CD4-positive, alpha-beta T cell treated with Interleukin-17A for 1 hour (primary cell): ENCODE measurements around the gene OR52K1.
"Not testable (repeated sequence)": the region's sequence is repeated elsewhere in the genome, so short reads cannot be mapped to it uniquely, and the experiment has no call there.

Source experiments
- DNase-seq: peaks from one replicate; pipeline ENCODE4 v3.0.0-alpha.2; 2020

The OR52K1 gene

DNA sequence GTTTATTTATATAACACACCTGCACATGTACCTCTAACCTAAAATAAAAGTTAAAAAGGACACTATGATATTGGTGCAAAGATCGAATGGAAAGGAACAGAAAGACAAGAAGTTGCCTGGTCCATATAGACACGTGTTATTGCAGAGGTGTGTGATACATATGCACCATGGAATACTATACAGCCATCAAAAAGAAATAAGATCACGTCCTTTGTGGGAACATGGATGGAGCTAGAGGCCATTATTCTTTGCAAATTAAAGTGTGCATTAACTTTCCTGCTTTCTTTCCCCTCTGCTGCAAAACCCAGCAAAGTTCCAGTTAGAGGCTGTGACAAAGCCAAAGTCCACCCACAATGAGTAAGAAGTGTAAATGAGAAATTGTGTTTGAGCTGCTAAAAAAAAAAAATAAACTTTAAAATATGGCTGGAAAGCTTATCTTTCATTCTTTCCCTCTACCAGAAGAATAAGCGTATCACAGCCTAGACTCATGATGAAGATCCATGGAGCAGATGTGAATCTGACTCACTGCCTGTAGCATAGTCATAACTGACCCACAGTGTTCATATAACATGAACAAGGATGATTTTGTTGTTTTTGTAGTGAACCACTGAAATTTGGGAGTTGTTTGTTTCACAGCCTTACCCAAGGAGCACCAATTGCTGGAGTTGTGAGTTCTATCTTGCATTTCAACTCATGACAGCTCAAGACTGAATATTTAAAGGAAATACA is 9.6 kb downstream of the OR52K1 start:
- DNase-seq: no peak

DNA sequence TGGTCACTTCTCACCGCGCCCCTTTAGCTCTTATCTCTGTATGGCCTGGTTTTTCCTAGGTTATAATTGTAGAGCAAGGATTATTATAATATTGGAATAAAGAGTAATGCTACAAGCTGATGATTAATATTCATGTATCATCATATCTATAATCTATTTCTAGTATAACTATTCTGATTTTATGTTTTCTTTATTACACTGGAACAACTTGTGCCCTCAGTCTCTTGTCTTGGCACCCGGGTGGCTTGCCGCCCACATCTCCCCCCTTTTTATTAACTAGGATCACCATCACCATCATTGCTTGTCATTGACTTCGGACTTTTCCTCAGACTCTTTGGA is 11.0 kb downstream of the OR52K1 start:
- no peak for DNase-seq

DNA sequence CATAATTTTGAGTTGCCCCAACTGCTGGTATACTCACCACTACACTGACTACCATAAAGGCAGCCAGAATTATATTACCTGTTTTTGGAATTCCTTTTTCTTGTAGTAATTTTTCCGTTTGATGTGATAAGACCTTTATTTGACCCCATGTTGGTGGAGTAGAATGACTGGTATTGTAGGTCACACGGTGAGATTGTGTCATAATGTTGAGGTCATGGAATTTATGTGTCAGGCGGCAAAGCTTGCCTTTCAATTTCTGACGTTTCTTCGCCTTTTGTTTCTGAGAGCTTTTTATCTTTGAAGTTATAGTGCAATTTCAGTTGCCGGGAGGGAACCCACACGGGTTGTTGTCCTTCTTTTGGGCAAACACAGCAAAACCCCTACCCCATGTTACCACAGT is 13.0 kb downstream of the OR52K1 start:
- DNase-seq: no peak

DNA sequence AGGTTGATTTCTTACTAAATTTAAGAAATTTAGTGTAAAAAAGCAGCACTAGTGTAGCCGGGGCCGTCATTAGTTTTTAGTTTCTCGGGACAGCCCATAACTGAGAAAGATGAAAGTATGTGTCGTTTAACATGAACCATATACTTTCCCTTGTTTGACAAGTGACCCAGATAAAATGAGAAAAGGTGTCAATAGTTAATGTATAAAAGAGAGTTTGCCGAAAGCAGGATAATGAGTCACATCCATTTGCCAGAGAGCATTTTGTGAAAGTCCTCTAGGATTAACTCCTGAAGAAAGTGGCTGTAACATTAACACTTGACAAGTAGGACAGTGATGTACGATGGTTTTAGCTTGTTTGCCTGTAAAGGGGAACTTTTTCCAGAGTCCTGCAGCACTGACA is 13.5 kb downstream of the OR52K1 start:
- no peak for DNase-seq

DNA sequence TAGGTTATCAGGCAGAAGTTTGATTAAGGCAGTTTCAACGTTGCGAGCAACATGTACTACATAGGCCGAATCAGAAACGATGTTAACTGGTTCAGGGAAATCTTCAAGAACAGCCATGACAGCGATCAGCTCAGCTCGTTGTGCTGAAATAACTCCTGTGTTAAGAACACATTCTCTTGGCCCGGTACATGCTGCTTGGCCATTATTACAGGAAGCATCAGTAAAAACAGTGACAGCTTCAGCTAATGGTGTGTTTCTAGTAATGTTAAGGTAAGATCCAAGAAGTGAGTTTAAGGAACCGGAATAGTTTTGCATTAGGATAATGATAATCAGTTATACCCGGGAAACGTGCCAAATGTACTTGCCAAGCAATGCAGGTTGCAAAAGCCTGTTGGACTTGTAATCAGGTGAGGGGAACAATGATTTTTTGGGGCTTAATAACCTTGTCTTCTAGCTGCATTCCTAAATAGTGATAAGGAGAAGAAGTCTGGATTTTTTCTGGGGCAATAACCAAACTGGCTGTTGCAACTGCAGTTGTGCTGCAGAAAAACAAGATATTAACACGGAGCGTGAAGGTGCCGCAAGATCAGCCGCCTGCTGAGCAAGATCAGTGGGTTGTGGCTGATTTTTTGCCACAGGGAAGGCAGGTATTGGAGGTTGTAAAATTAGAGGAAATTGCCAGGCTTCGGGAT is 14.3 kb downstream of the OR52K1 start:
- DNase-seq: no peak

DNA sequence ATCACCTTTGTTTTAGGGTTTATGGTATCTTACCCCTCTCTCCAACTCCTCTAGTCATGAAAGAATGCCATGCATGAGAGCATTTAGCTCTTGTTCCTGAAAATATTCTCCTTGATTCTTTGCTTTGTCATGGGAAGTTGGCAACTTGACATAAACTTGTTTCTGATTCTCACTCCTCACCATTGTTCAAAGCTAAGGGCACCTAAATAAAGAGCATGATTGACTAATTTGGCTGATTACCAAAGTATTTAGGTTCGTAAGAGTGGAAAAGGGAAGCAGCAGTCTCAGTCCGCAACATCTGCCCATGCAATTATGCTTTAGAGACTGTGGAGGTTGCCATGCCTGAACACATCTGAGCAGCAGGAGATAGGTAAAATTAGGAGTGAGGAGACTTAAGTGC is 26.4 kb downstream of the OR52K1 start:
- DNase-seq: no peak

DNA sequence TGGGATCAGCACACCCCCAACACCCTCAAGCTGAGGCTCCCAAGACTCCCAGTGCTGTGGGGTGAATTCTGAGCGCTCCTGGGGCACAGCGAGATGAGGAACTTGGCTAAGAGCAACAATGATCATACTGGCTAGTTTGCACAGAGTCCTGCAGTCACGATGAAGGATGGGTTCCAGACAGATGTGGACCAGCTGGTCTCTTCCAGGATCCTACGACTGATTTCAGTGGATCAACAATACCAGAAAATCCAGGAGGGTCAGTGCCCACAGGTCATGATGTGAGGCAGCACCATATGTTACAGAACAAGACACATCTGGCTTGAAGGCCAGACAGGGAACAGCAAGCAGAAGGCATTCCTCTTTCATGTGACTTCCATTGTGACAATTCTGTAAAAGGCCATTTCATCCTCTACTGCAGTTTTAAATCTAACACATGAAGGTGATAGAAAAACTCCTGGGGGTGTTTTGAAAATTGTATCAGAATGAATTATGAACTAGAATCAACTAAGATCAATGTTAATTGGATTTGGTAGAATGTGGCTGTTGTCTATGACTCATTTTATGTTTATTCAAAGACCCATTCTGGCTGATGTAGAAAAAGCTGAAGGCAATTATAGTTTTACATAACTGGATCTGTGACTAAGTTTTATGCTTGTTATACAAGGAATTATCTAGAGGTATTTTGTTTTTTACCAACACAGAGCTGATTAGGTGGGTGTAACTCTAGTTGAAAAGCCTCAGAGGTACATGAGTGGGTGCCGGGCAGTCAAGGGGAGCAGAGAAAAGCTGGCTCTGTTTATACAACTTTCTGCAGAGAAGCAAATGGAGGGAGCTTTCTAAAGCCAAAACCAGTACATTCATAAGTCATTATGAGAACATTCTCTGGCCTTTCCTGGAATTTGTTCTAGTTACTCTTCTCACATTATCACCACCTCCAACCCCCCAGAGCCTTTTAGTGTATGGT is 29.1 kb downstream of the OR52K1 start:
- DNase-seq: no peak

DNA sequence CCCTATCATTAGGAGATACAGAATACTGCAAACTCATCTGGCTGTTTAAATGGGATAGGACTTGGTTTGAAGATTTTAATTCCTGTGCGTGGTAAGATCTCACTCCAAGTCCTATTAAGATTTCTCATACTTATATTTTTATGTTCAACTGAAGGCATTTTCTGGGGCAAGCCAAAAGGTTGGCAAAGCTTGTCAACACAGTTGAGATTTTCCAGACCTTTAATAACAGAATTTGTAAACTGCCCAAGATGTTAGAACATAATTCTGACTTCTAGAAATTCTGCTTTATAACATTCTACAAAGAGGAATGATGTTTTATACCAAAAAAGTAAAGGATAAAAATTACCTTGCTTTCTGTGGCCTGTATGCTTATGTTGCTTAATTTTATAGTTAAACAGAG is 31.8 kb downstream of the OR52K1 start:
- no peak for DNase-seq

DNA sequence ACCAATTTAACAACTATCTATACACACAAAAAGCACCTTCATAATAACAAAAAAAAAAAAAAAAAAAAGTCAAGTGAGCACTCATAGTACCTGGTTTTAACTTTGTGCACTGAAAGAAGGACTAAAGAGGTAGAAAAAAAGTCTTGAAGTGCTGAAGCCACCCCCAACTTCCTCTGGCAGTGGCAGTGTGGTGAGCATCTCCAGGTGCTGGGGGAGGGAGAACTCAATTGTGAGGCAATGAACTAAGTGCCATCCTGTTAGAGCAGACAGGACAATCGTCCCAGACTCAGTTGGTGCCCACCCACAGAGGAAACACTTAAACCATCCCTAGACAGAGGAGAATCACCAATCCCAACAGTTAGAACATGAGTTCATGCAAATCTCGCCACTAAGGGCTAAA is 39.9 kb downstream of the OR52K1 start:
- DNase-seq: no peak

DNA sequence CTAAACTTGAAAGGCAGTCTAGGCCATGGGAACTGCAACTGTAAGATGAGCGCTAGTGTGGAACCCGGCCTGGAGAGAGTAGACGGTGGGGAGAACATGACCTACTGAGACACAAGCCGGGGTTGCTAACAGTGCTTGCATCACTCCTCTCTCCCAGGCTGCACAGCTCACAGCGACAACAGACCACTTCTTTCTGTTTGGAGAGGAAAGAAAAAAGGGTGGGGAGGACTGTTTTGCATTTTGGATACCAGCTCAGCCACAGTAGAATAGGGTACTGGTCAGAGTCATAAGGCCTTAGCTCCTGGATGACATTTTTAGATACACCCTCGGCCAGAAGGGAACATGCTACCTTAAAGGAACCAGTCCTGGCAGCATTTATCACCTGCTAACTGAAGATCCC is 40.3 kb downstream of the OR52K1 start:
- DNase-seq: no peak

DNA sequence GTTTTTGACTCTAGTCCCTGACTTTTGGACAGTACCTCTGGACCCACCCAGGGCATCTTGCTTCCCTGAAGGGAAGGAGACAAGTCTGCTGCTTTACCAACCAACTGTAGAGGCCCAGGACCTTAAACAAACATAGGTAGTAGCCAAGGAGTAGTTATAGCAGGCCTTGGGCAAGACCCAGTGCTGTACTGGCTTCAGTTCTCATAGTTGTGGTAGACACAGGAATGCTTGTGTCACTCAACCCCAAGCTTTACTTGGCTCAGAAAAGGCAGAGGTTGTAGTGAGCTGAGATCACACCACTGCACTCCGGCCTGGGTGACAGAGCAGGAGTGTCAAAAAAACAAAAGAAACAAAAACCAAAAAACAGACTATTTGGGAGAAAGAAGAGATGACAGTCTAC is 41.2 kb downstream of the OR52K1 start:
- no peak for DNase-seq

DNA sequence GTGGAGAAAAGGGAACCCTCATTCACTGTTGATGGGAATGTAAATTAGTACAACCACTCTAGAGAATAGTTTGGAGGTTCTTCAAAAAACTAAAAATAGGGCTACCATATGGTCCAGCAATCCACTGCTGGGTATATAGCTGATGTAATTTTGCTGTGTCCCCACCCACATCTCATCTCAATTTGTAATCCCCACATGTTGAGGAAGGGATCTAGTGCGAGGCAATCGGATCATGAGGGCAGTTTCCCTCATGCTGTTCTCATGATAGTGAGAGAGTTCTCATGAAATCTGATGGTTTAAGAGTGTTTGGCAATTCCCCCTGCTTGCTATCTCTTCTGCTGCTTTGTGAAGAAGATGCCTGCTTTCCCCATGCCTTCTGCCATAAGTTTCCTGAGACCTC is 45.5 kb downstream of the OR52K1 start:
- no peak for DNase-seq

DNA sequence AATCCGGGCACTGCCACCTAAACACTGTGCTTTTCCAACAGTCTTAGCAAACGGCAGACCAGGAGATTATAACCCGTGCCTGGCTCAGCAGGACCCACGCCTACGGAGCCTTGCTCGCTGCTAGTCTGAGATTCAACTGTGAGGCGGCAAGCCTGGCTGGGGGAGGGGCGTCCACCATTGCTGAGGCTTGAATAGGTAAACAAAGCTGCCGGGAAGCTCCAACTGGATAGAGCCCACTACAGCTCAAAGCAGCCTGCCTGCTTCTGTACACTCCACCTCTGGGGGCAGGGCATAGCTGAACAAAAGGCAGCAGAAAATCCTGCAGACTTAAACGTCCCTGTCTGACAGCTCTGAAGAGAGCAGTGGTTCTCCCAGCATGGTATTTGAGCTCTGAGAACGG is 49.2 kb downstream of the OR52K1 start:
- DNase-seq: not testable (repeated sequence)

DNA sequence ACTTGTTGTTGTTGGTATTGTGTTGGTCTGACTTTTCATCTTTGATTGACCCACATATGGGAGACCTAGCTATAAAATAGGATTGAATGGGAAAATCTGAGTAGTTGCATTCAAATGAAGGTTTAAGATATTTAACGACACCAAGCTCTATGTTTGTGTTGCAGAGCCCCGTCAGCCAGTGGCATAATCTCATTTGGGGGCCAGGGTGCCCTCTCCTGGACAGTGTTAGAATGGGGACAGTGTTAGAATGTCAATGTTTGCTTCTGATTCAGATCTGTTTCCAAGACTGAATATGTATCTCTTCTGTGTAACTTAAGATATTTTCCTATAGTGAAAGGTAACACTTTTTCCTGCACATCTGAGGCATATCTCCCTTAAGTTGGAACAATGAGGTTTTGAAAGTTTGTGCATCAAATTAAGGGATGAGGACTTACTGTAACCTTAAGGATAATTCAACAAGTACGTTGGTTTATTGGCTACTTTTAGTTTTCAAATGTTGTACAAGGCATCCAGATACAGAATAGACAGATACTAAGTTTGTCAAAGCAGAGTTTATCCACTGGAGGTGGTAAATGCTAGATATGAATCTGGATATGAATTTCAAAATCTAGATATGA is 57.3 kb downstream of the OR52K1 start:
- DNase-seq: peak; percentile 45

DNA sequence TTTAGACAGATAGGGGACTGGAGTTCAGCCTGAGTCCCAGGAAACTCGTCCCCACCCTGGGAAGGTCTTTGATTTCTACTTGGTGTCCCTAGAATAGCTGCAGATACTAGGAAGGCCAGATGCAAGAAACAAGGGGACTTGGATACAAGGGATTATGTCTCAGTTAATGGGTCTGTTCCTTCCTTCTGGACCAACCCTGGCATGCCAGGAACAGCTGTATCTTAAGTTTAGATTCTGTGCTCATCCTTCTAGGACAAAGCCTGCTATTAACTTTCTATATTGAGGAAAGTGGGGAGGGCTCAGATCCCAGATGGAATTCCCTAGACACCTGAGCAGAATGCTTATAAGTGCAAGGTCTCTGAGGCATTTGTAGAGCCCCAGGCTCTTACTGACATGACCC is 58.6 kb downstream of the OR52K1 start:
- no peak for DNase-seq
